ENCODE measurements around the gene AGFG2.

DNA sequence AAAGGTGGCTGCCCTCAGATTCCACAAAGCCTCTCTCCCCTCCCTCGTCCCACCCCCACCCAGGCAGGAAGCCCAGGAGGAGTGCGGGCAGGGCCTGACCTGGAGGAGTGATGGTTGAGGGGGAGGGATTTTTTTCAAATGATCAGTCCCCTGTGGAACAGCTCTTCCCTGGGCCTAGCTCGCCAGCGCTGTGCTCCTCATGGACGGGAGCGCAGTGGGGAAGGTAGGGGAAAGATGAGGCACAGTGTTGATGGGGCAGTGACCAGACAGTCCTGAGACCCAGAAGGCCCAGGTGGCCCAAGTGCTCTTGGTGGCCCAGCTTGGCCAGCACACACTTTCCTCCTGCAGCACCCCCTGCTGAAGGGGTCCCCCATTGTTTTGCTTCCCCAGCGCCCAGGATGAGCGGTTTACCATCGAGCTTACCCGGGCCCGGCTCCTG lies 26.1 kb downstream of the AGFG2 start:
- TF ChIP-seq, protein P1, sequence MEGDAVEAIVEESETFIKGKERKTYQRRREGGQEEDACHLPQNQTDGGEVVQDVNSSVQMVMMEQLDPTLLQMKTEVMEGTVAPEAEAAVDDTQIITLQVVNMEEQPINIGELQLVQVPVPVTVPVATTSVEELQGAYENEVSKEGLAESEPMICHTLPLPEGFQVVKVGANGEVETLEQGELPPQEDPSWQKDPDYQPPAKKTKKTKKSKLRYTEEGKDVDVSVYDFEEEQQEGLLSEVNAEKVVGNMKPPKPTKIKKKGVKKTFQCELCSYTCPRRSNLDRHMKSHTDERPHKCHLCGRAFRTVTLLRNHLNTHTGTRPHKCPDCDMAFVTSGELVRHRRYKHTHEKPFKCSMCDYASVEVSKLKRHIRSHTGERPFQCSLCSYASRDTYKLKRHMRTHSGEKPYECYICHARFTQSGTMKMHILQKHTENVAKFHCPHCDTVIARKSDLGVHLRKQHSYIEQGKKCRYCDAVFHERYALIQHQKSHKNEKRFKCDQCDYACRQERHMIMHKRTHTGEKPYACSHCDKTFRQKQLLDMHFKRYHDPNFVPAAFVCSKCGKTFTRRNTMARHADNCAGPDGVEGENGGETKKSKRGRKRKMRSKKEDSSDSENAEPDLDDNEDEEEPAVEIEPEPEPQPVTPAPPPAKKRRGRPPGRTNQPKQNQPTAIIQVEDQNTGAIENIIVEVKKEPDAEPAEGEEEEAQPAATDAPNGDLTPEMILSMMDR (IDR thresholded peaks at IDR 0.05), result no peak
- no peak for TF ChIP-seq POLR2AphosphoS5 (IDR thresholded peaks at IDR 0.05; ENCODE audit: insufficient read depth in 1 of 2, low read depth in 1 of 2)
